ENCODE results near the gene CAMK2D. TPM values are rescaled to one million over a fixed set of nuclear protein-coding genes. Genes with fewer than 3 reads are reported as not detected.

The CAMK2D gene
- total and polyA plus RNA-seq, 4 donors: 10.1 to 31.0 (median 25.6) TPM

DNA sequence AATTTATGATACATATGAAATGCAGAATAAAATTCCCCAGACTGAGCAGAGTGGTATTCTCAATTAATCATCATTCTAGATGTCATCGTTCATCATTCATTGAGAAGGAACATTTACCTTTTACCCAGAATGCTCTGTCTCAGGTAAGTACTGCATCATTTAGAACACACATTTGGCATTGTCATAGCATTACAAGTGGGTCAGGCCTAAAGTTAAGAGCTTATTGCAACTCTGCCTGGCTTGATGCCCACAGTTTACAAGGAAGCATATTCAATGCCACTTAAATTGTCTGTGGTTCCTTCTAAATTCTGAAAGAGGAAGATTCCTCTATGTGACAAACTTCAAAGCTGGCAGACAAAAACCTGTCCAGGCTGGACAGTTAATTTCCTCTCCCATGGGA is 87.3 kb downstream of the CAMK2D start:
- 91% methylated on average over 1 of the region's 1 CpG for WGBS
- TF ChIP-seq SP1 (IDR thresholded peaks at IDR 0.05): no peak
- Histone ChIP-seq H3K27me3 (ENCODE audit: control insufficient read depth in 4 of 4, insufficient read depth in 4 of 4, low read length in 3 of 4) (no peaks in the 10 kb centered on the region), H3K27ac (ENCODE audit: low read depth in 1 of 2, low read length in 2 of 2) (no peak overlapping the region), H3K9ac (ENCODE audit: low read depth in 1 of 2, low read length in 2 of 2) (no peak overlapping the region), H3K36me3 (ENCODE audit: control insufficient read depth in 4 of 4, insufficient read depth in 3 of 4, low read depth in 1 of 4, low read length in 3 of 4) (no peaks in the 10 kb centered on the region), H3K9me3 (ENCODE audit: control insufficient read depth in 4 of 4, low read length in 3 of 4) (no peaks in the 10 kb centered on the region), H3K4me3 (ENCODE audit: low read depth in 1 of 3, low read length in 3 of 3) (no peak overlapping the region), H3K4me1 (ENCODE audit: control insufficient read depth in 4 of 4, insufficient read depth in 4 of 4, low read length in 3 of 4) (peaks cover 0 to 11% (median 6%) of the 10 kb centered on the region in 4 donors)
- DNase-seq (ENCODE audit: low spot score): no peak

DNA sequence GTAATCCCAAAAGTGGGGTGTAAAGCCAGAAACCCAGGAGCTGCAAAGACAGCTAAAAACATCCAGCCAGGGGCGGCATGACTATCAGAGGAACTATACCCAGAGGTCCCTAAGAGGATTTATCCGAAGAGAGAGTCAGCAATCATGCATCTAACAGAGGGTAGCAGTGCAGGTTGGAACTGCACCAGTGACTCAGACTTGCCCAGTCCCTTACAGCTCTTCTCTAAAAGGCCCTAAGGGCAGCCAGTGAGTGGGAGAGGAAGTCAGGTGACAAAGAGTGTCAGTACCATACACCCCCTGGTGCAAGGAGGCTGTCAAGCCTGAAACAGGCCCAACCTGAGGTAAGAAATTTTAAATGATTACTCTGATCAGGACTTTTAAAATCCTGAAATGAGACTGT is 88.1 kb downstream of the CAMK2D start:
- DNase-seq (ENCODE audit: low spot score): no peak
- Histone ChIP-seq H3K27ac (ENCODE audit: low read depth in 1 of 2, low read length in 2 of 2) (no peak overlapping the region), H3K9me3 (ENCODE audit: control insufficient read depth in 4 of 4, low read length in 3 of 4) (no peaks in the 10 kb centered on the region), H3K36me3 (ENCODE audit: control insufficient read depth in 4 of 4, insufficient read depth in 3 of 4, low read depth in 1 of 4, low read length in 3 of 4) (no peaks in the 10 kb centered on the region), H3K9ac (ENCODE audit: low read depth in 1 of 2, low read length in 2 of 2) (no peak overlapping the region), H3K4me3 (ENCODE audit: low read depth in 1 of 3, low read length in 3 of 3) (no peak overlapping the region), H3K4me1 (ENCODE audit: control insufficient read depth in 4 of 4, insufficient read depth in 4 of 4, low read length in 3 of 4) (peaks cover 0 to 11% (median 6%) of the 10 kb centered on the region in 4 donors), H3K27me3 (ENCODE audit: control insufficient read depth in 4 of 4, insufficient read depth in 4 of 4, low read length in 3 of 4) (no peaks in the 10 kb centered on the region)
- 95% methylated on average over 2 of the region's 2 CpGs for WGBS
- no peak for TF ChIP-seq RXRA (IDR thresholded peaks at IDR 0.05)
- TF ChIP-seq, protein P1, sequence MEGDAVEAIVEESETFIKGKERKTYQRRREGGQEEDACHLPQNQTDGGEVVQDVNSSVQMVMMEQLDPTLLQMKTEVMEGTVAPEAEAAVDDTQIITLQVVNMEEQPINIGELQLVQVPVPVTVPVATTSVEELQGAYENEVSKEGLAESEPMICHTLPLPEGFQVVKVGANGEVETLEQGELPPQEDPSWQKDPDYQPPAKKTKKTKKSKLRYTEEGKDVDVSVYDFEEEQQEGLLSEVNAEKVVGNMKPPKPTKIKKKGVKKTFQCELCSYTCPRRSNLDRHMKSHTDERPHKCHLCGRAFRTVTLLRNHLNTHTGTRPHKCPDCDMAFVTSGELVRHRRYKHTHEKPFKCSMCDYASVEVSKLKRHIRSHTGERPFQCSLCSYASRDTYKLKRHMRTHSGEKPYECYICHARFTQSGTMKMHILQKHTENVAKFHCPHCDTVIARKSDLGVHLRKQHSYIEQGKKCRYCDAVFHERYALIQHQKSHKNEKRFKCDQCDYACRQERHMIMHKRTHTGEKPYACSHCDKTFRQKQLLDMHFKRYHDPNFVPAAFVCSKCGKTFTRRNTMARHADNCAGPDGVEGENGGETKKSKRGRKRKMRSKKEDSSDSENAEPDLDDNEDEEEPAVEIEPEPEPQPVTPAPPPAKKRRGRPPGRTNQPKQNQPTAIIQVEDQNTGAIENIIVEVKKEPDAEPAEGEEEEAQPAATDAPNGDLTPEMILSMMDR (IDR thresholded peaks at IDR 0.05; ENCODE audit: low read depth, low read length, missing input control): no peak
- TF ChIP-seq, protein P2, sequence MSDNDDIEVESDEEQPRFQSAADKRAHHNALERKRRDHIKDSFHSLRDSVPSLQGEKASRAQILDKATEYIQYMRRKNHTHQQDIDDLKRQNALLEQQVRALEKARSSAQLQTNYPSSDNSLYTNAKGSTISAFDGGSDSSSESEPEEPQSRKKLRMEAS (IDR thresholded peaks at IDR 0.05): no peak
- no peak for TF ChIP-seq HNF4A (conservative IDR thresholded peaks at IDR 0.05)
- TF ChIP-seq FOXA2 (IDR thresholded peaks at IDR 0.05): no peak
- TF ChIP-seq YY1 (IDR thresholded peaks at IDR 0.05): no peak
- no peak for TF ChIP-seq FOXA1 (IDR thresholded peaks at IDR 0.05)
- TF ChIP-seq, protein P3, sequence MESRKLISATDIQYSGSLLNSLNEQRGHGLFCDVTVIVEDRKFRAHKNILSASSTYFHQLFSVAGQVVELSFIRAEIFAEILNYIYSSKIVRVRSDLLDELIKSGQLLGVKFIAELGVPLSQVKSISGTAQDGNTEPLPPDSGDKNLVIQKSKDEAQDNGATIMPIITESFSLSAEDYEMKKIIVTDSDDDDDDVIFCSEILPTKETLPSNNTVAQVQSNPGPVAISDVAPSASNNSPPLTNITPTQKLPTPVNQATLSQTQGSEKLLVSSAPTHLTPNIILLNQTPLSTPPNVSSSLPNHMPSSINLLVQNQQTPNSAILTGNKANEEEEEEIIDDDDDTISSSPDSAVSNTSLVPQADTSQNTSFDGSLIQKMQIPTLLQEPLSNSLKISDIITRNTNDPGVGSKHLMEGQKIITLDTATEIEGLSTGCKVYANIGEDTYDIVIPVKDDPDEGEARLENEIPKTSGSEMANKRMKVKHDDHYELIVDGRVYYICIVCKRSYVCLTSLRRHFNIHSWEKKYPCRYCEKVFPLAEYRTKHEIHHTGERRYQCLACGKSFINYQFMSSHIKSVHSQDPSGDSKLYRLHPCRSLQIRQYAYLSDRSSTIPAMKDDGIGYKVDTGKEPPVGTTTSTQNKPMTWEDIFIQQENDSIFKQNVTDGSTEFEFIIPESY (IDR thresholded peaks at IDR 0.05): no peak
- TF ChIP-seq, protein P4, sequence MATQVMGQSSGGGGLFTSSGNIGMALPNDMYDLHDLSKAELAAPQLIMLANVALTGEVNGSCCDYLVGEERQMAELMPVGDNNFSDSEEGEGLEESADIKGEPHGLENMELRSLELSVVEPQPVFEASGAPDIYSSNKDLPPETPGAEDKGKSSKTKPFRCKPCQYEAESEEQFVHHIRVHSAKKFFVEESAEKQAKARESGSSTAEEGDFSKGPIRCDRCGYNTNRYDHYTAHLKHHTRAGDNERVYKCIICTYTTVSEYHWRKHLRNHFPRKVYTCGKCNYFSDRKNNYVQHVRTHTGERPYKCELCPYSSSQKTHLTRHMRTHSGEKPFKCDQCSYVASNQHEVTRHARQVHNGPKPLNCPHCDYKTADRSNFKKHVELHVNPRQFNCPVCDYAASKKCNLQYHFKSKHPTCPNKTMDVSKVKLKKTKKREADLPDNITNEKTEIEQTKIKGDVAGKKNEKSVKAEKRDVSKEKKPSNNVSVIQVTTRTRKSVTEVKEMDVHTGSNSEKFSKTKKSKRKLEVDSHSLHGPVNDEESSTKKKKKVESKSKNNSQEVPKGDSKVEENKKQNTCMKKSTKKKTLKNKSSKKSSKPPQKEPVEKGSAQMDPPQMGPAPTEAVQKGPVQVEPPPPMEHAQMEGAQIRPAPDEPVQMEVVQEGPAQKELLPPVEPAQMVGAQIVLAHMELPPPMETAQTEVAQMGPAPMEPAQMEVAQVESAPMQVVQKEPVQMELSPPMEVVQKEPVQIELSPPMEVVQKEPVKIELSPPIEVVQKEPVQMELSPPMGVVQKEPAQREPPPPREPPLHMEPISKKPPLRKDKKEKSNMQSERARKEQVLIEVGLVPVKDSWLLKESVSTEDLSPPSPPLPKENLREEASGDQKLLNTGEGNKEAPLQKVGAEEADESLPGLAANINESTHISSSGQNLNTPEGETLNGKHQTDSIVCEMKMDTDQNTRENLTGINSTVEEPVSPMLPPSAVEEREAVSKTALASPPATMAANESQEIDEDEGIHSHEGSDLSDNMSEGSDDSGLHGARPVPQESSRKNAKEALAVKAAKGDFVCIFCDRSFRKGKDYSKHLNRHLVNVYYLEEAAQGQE (IDR thresholded peaks at IDR 0.05): no peak
- TF ChIP-seq EGR1 (IDR thresholded peaks at IDR 0.05; ENCODE audit: low read depth in 2 of 2): no peak
- no peak for TF ChIP-seq GABPA (IDR thresholded peaks at IDR 0.05 in 1 of 2, conservative IDR thresholded peaks at IDR 0.05 in 1 of 2)
- no peak for TF ChIP-seq SP1 (IDR thresholded peaks at IDR 0.05)
- TF ChIP-seq RAD21 (IDR thresholded peaks at IDR 0.05): no peak
